CD4-positive, alpha-beta T cell (primary cell): Measurements from ENCODE around the gene MIOX. TPM values are rescaled to one million over a fixed set of nuclear protein-coding genes. Genes with fewer than 3 reads are reported as not detected.

Source experiments
- ATAC-seq: fragments of 200-7000 bp; cut with Tn5 transposase; one replicate; pipeline ENCODE4 v1.10.0; 2022; ENCODE audit warnings: mild to moderate bottlenecking; ENCODE audit not compliant: poor library complexity
- CTCF ChIA-PET: fragments of 350-600 bp; sonication (Branson Sonifier 250); formaldehyde crosslinking; loops from one replicate; lab custom pipeline; 2021; ENCODE audit warnings: antibody characterized with exemption, inconsistent platforms; lab: Charles Lee
- POLR2A ChIA-PET: fragments of 350-600 bp; sonication (Branson Sonifier 250); formaldehyde crosslinking; loops from one replicate; lab custom pipeline; 2021; ENCODE audit warnings: antibody characterized with exemption, inconsistent platforms; lab: Charles Lee
- DNase-seq, 14 experiments: peaks; one replicate each; pipeline ENCODE4 v3.0.0-alpha.2; 2013 to 2020; ENCODE audit warnings: mixed read lengths in 2 of 14
- H3K27ac ChIP-seq, 2 donors: one replicate each; pipeline versions ENCODE4 v1.5.1 to v1.7.0; 2013; ENCODE audit warnings: low read length in 2 of 2, low read depth in 1 of 2, mild to moderate bottlenecking in 1 of 2
- H3K27me3 ChIP-seq, 2 experiments: 1 replicate in 1 of 2; 2 replicates in 1 of 2; pipeline versions ENCODE4 v1.6.1 to v1.7.0; 2013; ENCODE audit warnings: low read length in 2 of 2, control low read depth in 1 of 2, mild to moderate bottlenecking in 1 of 2, moderate library complexity in 1 of 2; ENCODE audit not compliant: insufficient read depth in 2 of 2, control insufficient read depth in 1 of 2
- H3K36me3 ChIP-seq: one replicate; pipeline ENCODE4 v1.6.1; 2013; ENCODE audit warnings: low read length, control low read depth; ENCODE audit not compliant: insufficient read depth
- H3K4me1 ChIP-seq: one replicate; pipeline ENCODE4 v1.6.1; 2013; ENCODE audit warnings: low read length, control low read depth; ENCODE audit not compliant: insufficient read depth
- H3K4me3 ChIP-seq: one replicate; pipeline ENCODE4 v1.5.1; 2013; ENCODE audit warnings: mild to moderate bottlenecking, low read length, moderate library complexity
- H3K9me3 ChIP-seq, 2 experiments: 1 replicate in 1 of 2; 2 replicates in 1 of 2; pipeline versions ENCODE4 v1.6.1 to v1.7.0; 2013; ENCODE audit warnings: low read length in 2 of 2, mild to moderate bottlenecking in 2 of 2, control low read depth in 1 of 2, moderate library complexity in 1 of 2; ENCODE audit not compliant: control insufficient read depth in 1 of 2, insufficient read depth in 1 of 2
- H3K27ac Mint-ChIP-seq: one replicate; pipeline ENCODE4 v1.8.0; 2020; ENCODE audit warnings: mixed read lengths
- H3K27me3 Mint-ChIP-seq: one replicate; pipeline ENCODE4 v1.8.0; 2021; ENCODE audit warnings: mixed read lengths
- H3K36me3 Mint-ChIP-seq: one replicate; pipeline ENCODE4 v1.8.0; 2021; ENCODE audit warnings: low read depth, mixed read lengths
- H3K4me1 Mint-ChIP-seq: one replicate; pipeline ENCODE4 v1.8.0; 2021; ENCODE audit warnings: low read depth, mixed read lengths
- H3K4me3 Mint-ChIP-seq: one replicate; pipeline ENCODE4 v1.8.0; 2020; ENCODE audit warnings: mild to moderate bottlenecking, mixed read lengths
- H3K9me3 Mint-ChIP-seq: one replicate; pipeline ENCODE4 v1.8.0; 2020; ENCODE audit warnings: mixed read lengths
- intact Hi-C, 2 experiments: fragments of 100-400 bp; cut with DNase I in 1 of 2; cut with micrococcal nuclease in 1 of 2; formaldehyde crosslinking; loops; one replicate each; pipeline versions ENCODE4 v1.15.1 to v1.9.0; 2023 to 2025; cut with DNase I, micrococcal nuclease
- total RNA-seq, 174 experiments: library from RNA in 2 of 174; stranded (reverse) in 2 of 174; gene quantifications; one replicate each; pipeline ENCODE4 v1.2.3 and lab custom pipeline; 2021 to 2026
- TF ChIP-seq, protein P1 (sequence below): fragments of 200-600 bp; IDR thresholded peaks from one replicate; pipeline ENCODE4 v1.8.0; 2022; ENCODE audit warnings: antibody characterized with exemption, mild to moderate bottlenecking

Gene MIOX
- total RNA-seq, 2 experiments from 2014 or later = not detected

DNA sequence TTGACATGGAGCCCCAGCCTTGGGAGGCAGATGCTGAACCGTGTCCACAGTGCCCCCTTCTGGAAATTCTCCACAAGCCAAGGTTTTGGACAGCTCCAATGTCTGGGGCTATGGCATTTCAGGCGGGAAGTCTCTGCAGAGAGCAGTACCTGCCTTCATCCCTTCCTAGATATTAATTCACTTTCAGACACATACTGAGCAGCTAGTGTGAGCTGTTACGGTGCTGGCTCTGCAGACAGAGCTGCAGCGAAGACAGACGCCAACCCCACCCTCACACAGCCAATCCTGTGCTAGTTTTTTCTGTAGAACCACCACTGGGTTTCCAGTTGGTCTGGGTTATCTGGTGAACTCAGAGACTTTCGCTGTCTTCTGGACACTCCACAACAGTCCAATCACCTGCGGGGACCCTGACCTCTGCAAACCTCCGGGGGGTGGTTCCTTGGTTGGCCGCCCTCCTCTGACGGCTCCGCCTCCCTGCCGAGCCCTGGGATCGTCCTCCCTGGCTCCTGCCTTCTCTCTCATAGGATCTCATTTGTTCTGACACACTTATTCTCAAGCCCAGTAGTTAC lies 11.7 kb downstream of the MIOX start:
- POLR2A ChIA-PET = interaction anchor here (0.6 to 1.9 kb wide), 10 partner anchors 10 to 123 kb away, joined by 3 to 11 read pairs (median 4); partner anchors contain the start of genes CHKB, LMF2, NCAPH2 and SCO2

DNA sequence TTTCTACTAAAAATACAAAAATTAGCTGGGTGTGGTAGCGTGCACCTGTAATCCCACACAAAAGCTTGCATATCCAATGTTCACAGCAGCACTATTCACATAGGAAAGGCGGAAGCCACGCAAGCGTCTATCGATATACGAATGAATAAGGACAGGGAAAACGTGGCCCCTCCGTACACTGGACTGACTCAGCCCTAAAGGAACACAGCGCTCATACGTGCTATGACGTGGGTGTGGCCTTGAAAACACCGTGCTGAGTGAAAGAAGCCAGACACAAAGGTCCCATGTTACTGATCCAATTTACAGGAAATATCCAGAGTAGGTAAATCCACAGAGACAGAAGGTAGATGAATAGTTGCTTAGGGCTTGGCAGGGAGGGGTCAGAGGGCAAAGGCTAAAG lies 13.8 kb downstream of the MIOX start:
- Histone ChIP-seq H3K27ac (no peak overlapping the region), H3K36me3 (peaks cover 29% of the 10 kb centered on the region), H3K4me1 (peaks cover 14% of the 10 kb centered on the region), H3K4me3 (no peak overlapping the region), H3K9me3 (no peaks in the 10 kb centered on the region), H3K27me3 (no peaks in the 10 kb centered on the region)
- TF ChIP-seq, protein P1, sequence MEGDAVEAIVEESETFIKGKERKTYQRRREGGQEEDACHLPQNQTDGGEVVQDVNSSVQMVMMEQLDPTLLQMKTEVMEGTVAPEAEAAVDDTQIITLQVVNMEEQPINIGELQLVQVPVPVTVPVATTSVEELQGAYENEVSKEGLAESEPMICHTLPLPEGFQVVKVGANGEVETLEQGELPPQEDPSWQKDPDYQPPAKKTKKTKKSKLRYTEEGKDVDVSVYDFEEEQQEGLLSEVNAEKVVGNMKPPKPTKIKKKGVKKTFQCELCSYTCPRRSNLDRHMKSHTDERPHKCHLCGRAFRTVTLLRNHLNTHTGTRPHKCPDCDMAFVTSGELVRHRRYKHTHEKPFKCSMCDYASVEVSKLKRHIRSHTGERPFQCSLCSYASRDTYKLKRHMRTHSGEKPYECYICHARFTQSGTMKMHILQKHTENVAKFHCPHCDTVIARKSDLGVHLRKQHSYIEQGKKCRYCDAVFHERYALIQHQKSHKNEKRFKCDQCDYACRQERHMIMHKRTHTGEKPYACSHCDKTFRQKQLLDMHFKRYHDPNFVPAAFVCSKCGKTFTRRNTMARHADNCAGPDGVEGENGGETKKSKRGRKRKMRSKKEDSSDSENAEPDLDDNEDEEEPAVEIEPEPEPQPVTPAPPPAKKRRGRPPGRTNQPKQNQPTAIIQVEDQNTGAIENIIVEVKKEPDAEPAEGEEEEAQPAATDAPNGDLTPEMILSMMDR = no peak
- H3K27me3 Mint-ChIP-seq = no peaks in the 10 kb centered on the region
- H3K4me3 Mint-ChIP-seq = no peak overlapping the region
- peaks cover 9% of the 10 kb centered on the region for H3K4me1 Mint-ChIP-seq
- DNase-seq = no peak
- peaks cover 4% of the 10 kb centered on the region for H3K36me3 Mint-ChIP-seq
- H3K9me3 Mint-ChIP-seq = no peaks in the 10 kb centered on the region
- H3K27ac Mint-ChIP-seq = no peak overlapping the region
- CTCF ChIA-PET = interaction anchor here (0.6 to 0.9 kb wide), 2 partner anchors 62 to 120 kb away, joined by 4 to 7 read pairs; no protein-coding TSS in a partner anchor
- ATAC-seq = no peak
- POLR2A ChIA-PET = interaction anchor here (1.3 to 2.5 kb wide), 2 partner anchors 25 to 31 kb away, joined by 5 to 9 read pairs; partner anchors contain the start of gene SCO2
- intact Hi-C loops = loop anchor here in 1 of 2 experiments (10.0 kb wide), 1 partner anchor 156 kb away; the partner anchor contains the start of gene PPP6R2

More for the DNA sequence above, 11.7 kb downstream of the MIOX start:
- no peak overlapping the region for H3K4me3 ChIP-seq
- no peaks in the 10 kb centered on the region for H3K27me3 ChIP-seq
- H3K27me3 Mint-ChIP-seq = no peaks in the 10 kb centered on the region
- peak; percentile 52 to 84 (median 64) for DNase-seq
- H3K4me1 ChIP-seq = peaks cover 5% of the 10 kb centered on the region
- peaks cover 9% of the 10 kb centered on the region for H3K4me1 Mint-ChIP-seq
- H3K27ac ChIP-seq = no peak overlapping the region
- H3K27ac Mint-ChIP-seq = no peak overlapping the region
- CTCF ChIA-PET = interaction anchor here (0.6 to 2.4 kb wide), 15 partner anchors 9 to 222 kb away, joined by 3 to 21 read pairs (median 4); partner anchors contain the start of genes LMF2, NCAPH2, SBF1 and SCO2
- peak; percentile 97 for ATAC-seq
- intact Hi-C loops = loop anchor here (1.0 to 5.0 kb wide), 4 partner anchors 46 to 246 kb away; partner anchors contain the start of gene HDAC10 (in 1 of the 2)
- peaks cover 13% of the 10 kb centered on the region for H3K36me3 ChIP-seq
- TF ChIP-seq, protein P1 = peak; percentile 79
- H3K4me3 Mint-ChIP-seq = no peak overlapping the region
- no peaks in the 10 kb centered on the region for H3K9me3 ChIP-seq
- H3K9me3 Mint-ChIP-seq = no peaks in the 10 kb centered on the region
- H3K36me3 Mint-ChIP-seq = peaks cover 4% of the 10 kb centered on the region

DNA sequence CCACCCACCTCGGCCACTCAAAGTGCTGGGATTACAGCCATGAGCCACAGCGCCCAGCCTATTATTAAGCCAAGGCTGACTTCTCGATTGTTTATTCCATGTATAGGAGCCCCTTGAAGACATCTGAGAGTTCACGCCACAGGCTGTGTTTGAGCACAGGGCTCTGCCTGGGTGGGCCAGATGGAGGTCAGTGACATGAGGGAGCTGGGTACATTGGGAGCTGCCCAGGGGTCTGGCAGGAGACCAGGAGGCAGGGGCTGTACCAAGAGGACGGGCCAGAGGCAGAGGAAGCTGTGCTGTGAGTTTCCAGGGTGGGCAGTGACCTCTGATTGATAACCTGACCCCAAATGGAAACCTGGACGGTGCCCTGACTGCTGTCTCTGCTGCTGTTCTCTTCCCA lies 15.4 kb downstream of the MIOX start:
- DNase-seq (peak in 1 of 14 experiments; percentile 20), ATAC-seq (no peak)
- no peaks in the 10 kb centered on the region for H3K27me3 Mint-ChIP-seq
- Histone ChIP-seq H3K9me3 (no peaks in the 10 kb centered on the region), H3K36me3 (peaks cover 37% of the 10 kb centered on the region), H3K4me1 (peaks cover 30% of the 10 kb centered on the region), H3K4me3 (no peak overlapping the region), H3K27me3 (no peaks in the 10 kb centered on the region), H3K27ac (no peak overlapping the region)
- H3K4me1 Mint-ChIP-seq = peaks cover 10% of the 10 kb centered on the region
- H3K9me3 Mint-ChIP-seq = no peaks in the 10 kb centered on the region
- H3K36me3 Mint-ChIP-seq = peaks cover 6% of the 10 kb centered on the region
- ChIA-PET POLR2A (no interaction called here), CTCF (no interaction called here)
- intact Hi-C loops = loop anchor here in 1 of 2 experiments (10.0 kb wide), 1 partner anchor 157 kb away; the partner anchor contains the start of gene PPP6R2
- no peak overlapping the region for H3K27ac Mint-ChIP-seq
- H3K4me3 Mint-ChIP-seq = peak overlapping the region; percentile 30
- TF ChIP-seq, protein P1 = no peak
